Smooth muscle cell (in vitro differentiated cells): ENCODE results near the gene CD300LD. TPM values are rescaled to one million over a fixed set of nuclear protein-coding genes. Genes with fewer than 3 reads are reported as not detected.
"Not testable (repeated sequence)": the region's sequence is repeated elsewhere in the genome, so short reads cannot be mapped to it uniquely, and the experiment has no call there.

Experiments
- DNase-seq: peaks from one replicate; lab custom pipeline; 2025; ENCODE audit not compliant: unreplicated experiment; lab: John Stamatoyannopoulos, UW
- H2AFZ ChIP-seq: fragments of 200-600 bp; sonication (generic); 2 replicates; pipeline ENCODE4 v1.6.0; 2016; ENCODE audit warnings: antibody characterized with exemption, low read depth, mild to moderate bottlenecking
- H3F3A ChIP-seq: fragments of 200-600 bp; sonication (generic); 2 replicates; pipeline ENCODE4 v1.6.0; 2017; ENCODE audit warnings: antibody characterized with exemption, low read depth
- H3K27ac ChIP-seq: fragments of 200-600 bp; sonication (generic); 2 replicates; pipeline ENCODE4 v1.5.1; 2016; ENCODE audit warnings: low read depth, mild to moderate bottlenecking
- H3K27me3 ChIP-seq: fragments of 200-600 bp; sonication (generic); 2 replicates; pipeline ENCODE4 v1.6.1; 2016; ENCODE audit warnings: low read depth, mild to moderate bottlenecking
- H3K36me3 ChIP-seq: fragments of 200-600 bp; sonication (generic); 2 replicates; pipeline ENCODE4 v1.5.1; 2016; ENCODE audit warnings: low read depth
- H3K4me1 ChIP-seq: fragments of 200-600 bp; sonication (generic); 2 replicates; pipeline ENCODE4 v1.5.1; 2016; ENCODE audit warnings: low read depth
- H3K4me2 ChIP-seq: fragments of 200-600 bp; sonication (generic); 2 replicates; pipeline ENCODE4 v1.6.0; 2016; ENCODE audit warnings: mild to moderate bottlenecking
- H3K4me3 ChIP-seq: fragments of 200-600 bp; sonication (generic); 2 replicates; pipeline ENCODE4 v1.5.1; 2016; ENCODE audit warnings: mild to moderate bottlenecking
- H3K79me2 ChIP-seq: fragments of 200-600 bp; sonication (generic); 2 replicates; pipeline ENCODE4 v1.6.0; 2016; ENCODE audit warnings: low read depth, mild to moderate bottlenecking
- H3K9ac ChIP-seq: fragments of 200-600 bp; sonication (generic); 2 replicates; pipeline ENCODE4 v1.6.0; 2016; ENCODE audit warnings: low read depth
- H3K9me3 ChIP-seq: fragments of 200-600 bp; sonication (generic); replicated peaks from 2 replicates; pipeline ENCODE4 v1.5.1; 2016; ENCODE audit warnings: low read depth
- H4K20me1 ChIP-seq: fragments of 200-600 bp; sonication (generic); 2 replicates; pipeline ENCODE4 v1.6.0; 2016; ENCODE audit warnings: low read depth
- CTCF ChIP-seq: fragments of 200-600 bp; sonication (generic); IDR thresholded peaks from 2 replicates; pipeline ENCODE4 v1.5.1; 2017; ENCODE audit warnings: borderline replicate concordance, mild to moderate bottlenecking, antibody characterized with exemption; ENCODE audit not compliant: insufficient read depth, poor library complexity, severe bottlenecking
- WGBS: methylation state at CpG from one replicate; pipeline ENCODE4 v1.1.7; 2016; ENCODE audit warnings: low lambda C conversion rate; 5-methylcytosine and 5-hydroxymethylcytosine counted together
- polyA plus RNA-seq: library from polyadenylated mRNA; unstranded; fragments of >200 nt; fragmentation: Nextera tagmentation; extraction: Ambion mirVana; gene quantifications from 2 replicates; pipeline ENCODE4 v1.2.1, GENCODE V29; 2016
- total RNA-seq: library from RNA; depleted of rRNA; stranded (reverse); fragments of >200 nt; gene quantifications from 2 replicates; pipeline ENCODE4 v1.2.3, GENCODE V29; 2014

Gene CD300LD
- total and polyA plus RNA-seq, 2 experiments from 2014 or later: not detected

GRCh38 chr17:74565126-74565525, 27.0 kb downstream of the CD300LD start:
- H3K9me3 ChIP-seq: no peaks in the 10 kb centered on the region
- H3K4me2 ChIP-seq: no peak overlapping the region
- peaks cover 3% of the 10 kb centered on the region for H3K4me1 ChIP-seq
- no peaks in the 10 kb centered on the region for H4K20me1 ChIP-seq
- H3K9ac ChIP-seq: no peak overlapping the region
- H3K27ac ChIP-seq: no peak overlapping the region
- peaks cover 3% of the 10 kb centered on the region for H3K27me3 ChIP-seq
- no peak for DNase-seq
- H2AFZ ChIP-seq: no peak overlapping the region
- H3K4me3 ChIP-seq: no peak overlapping the region
- H3F3A ChIP-seq: peaks cover 5% of the 10 kb centered on the region
- WGBS: 76% methylated on average over 5 of the region's 5 CpGs
- H3K36me3 ChIP-seq: no peaks in the 10 kb centered on the region
- no peak for TF ChIP-seq CTCF
- H3K79me2 ChIP-seq: no peaks in the 10 kb centered on the region

DNA sequence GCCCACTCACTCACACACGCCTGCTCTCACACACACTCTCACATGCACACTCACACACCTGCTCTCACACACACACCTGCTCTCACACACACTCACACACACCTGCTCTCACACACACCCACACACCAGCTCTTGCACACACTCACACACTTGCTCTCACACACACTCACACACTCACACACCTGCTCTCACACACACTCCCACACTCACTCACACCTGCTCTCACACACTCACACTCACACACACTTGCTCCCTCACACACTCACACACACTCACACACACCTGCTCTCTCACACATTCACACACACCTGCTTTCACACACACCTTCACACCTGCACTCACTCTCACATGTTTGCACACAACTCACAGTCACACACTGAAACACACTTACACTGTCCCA, 28.7 kb downstream of the CD300LD start:
- no peaks in the 10 kb centered on the region for H3K79me2 ChIP-seq
- H3K4me2 ChIP-seq: no peak overlapping the region
- H2AFZ ChIP-seq: no peak overlapping the region
- H3K27me3 ChIP-seq: peaks cover 3% of the 10 kb centered on the region
- no peak overlapping the region for H3K4me3 ChIP-seq
- H3K9me3 ChIP-seq: no peaks in the 10 kb centered on the region
- no peaks in the 10 kb centered on the region for H3K36me3 ChIP-seq
- no peak for DNase-seq
- WGBS: 100% methylated on average over 1 of the region's 1 CpG
- no peaks in the 10 kb centered on the region for H3K4me1 ChIP-seq
- H3K9ac ChIP-seq: no peak overlapping the region
- no peak overlapping the region for H3K27ac ChIP-seq
- no peaks in the 10 kb centered on the region for H3F3A ChIP-seq
- no peak for TF ChIP-seq CTCF
- H4K20me1 ChIP-seq: no peaks in the 10 kb centered on the region

- Histone ChIP-seq H3K4me2 (no peak overlapping the region), H2AFZ (no peak overlapping the region), H3F3A (no peaks in the 10 kb centered on the region), H3K27ac (no peak overlapping the region), H4K20me1 (no peaks in the 10 kb centered on the region), H3K36me3 (no peaks in the 10 kb centered on the region), H3K79me2 (no peaks in the 10 kb centered on the region), H3K27me3 (peaks cover 3% of the 10 kb centered on the region), H3K9me3 (no peaks in the 10 kb centered on the region), H3K4me1 (no peaks in the 10 kb centered on the region), H3K9ac (no peak overlapping the region), H3K4me3 (no peak overlapping the region)
- WGBS: 92% methylated on average over 3 of the region's 3 CpGs
- no peak for DNase-seq
- no peak for TF ChIP-seq CTCF
These were observed 30.5 kb downstream of the CD300LD start for GRCh38 chr17:74561586-74561985.

GRCh38 chr17:74558882-74559519, 33.1 kb downstream of the CD300LD start:
- Histone ChIP-seq H3K36me3 (no peaks in the 10 kb centered on the region), H3K9ac (no peak overlapping the region), H3F3A (no peaks in the 10 kb centered on the region), H3K9me3 (no peaks in the 10 kb centered on the region), H4K20me1 (no peaks in the 10 kb centered on the region), H3K4me2 (no peak overlapping the region), H3K27ac (no peak overlapping the region), H3K27me3 (peaks cover 4% of the 10 kb centered on the region), H3K4me1 (no peaks in the 10 kb centered on the region), H3K79me2 (no peaks in the 10 kb centered on the region), H2AFZ (no peak overlapping the region), H3K4me3 (no peak overlapping the region)
- no peak for DNase-seq
- 83% methylated on average over 6 of the region's 6 CpGs for WGBS
- TF ChIP-seq CTCF: no peak

GRCh38 chr17:74558402-74558801, 33.7 kb downstream of the CD300LD start:
- not testable (repeated sequence) for H3K4me3 ChIP-seq, H3K4me1 ChIP-seq, H3K9ac ChIP-seq, DNase-seq, H2AFZ ChIP-seq, H3K9me3 ChIP-seq, H3F3A ChIP-seq, H3K4me2 ChIP-seq, H4K20me1 ChIP-seq, H3K79me2 ChIP-seq, H3K27ac ChIP-seq, H3K27me3 ChIP-seq, H3K36me3 ChIP-seq
- WGBS: 79% methylated on average over 4 of the region's 4 CpGs
